GM12872 (cell line): ENCODE data around the gene INHBA.

ENCODE experiments used
- CTCF ChIP-seq: IDR thresholded peaks from 3 replicates; pipeline ENCODE4 v1.5.1; 2011; ENCODE audit warnings: low read depth, mild to moderate bottlenecking, low read length, moderate library complexity; ENCODE audit not compliant: insufficient read depth

Gene INHBA

GRCh38 chr7:41730161-41730560, 27.3 kb upstream of the INHBA start:
- TF ChIP-seq CTCF: no peak

- no peak for TF ChIP-seq CTCF
These were observed 26.2 kb upstream of the INHBA start for GRCh38 chr7:41729059-41729458.

GRCh38 chr7:41725013-41725412, 22.1 kb upstream of the INHBA start:
- no peak for TF ChIP-seq CTCF

GRCh38 chr7:41720886-41721285, 18.0 kb upstream of the INHBA start:
- TF ChIP-seq CTCF: no peak

GRCh38 chr7:41720046-41720445, 17.2 kb upstream of the INHBA start:
- no peak for TF ChIP-seq CTCF

- TF ChIP-seq CTCF: no peak
These were observed 13.8 kb upstream of the INHBA start for GRCh38 chr7:41716691-41717090.

- no peak for TF ChIP-seq CTCF
These were observed 12.1 kb upstream of the INHBA start for GRCh38 chr7:41715000-41715399.
